ENCODE data around the gene RNF220.

DNA sequence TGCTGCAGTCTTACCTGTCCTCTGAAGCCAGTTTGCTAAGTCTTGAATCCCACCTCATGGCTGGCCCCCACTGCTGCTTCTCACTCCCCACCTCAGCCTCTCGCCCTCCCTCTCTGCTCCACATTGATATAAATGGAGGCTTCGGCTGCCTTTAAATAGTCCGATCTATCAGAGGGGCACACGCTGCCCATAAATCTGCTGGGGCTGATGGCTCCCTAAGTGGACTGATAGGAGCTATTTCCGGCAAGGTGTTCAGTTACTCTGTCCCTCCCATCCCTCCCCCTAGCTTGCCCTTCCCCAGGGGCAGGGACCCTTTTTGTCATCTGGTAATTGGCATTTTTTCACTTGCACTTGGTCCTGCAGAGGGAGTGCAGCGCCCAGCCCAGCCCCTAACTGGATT, 160.8 kb downstream of the RNF220 start:
- TF ChIP-seq, protein P1, sequence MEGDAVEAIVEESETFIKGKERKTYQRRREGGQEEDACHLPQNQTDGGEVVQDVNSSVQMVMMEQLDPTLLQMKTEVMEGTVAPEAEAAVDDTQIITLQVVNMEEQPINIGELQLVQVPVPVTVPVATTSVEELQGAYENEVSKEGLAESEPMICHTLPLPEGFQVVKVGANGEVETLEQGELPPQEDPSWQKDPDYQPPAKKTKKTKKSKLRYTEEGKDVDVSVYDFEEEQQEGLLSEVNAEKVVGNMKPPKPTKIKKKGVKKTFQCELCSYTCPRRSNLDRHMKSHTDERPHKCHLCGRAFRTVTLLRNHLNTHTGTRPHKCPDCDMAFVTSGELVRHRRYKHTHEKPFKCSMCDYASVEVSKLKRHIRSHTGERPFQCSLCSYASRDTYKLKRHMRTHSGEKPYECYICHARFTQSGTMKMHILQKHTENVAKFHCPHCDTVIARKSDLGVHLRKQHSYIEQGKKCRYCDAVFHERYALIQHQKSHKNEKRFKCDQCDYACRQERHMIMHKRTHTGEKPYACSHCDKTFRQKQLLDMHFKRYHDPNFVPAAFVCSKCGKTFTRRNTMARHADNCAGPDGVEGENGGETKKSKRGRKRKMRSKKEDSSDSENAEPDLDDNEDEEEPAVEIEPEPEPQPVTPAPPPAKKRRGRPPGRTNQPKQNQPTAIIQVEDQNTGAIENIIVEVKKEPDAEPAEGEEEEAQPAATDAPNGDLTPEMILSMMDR (IDR thresholded peaks at IDR 0.05) = no peak
- no peak for TF ChIP-seq POLR2A (IDR thresholded peaks at IDR 0.05)
